Dermis microvascular lymphatic vessel endothelial cell (primary cell): ENCODE results near the gene ARMC12. TPM values are rescaled to one million over a fixed set of nuclear protein-coding genes. Genes with fewer than 3 reads are reported as not detected.

Experiments used
- total RNA-seq: library from RNA; depleted of rRNA; stranded (reverse); fragments of >200 nt; gene quantifications from 2 replicates; pipeline ENCODE4 v1.2.1, GENCODE V29; 2014

ARMC12 gene
- total RNA-seq, 1 donor from 2014 or later = 0.39 TPM

Other genes with a start within 250 kb of the ARMC12 start
- 0.13 and 0.26 TPM in 2 replicates for gene TEAD3, start 240.0 kb upstream of the ARMC12 start, total RNA-seq
- not detected in 2 replicates for gene TULP1, start 224.1 kb upstream of the ARMC12 start, total RNA-seq
- 37.9 and 40.3 TPM in 2 replicates for gene FKBP5, start 48.1 kb upstream of the ARMC12 start, total RNA-seq
- gene CLPSL2, start 39.6 kb downstream of the ARMC12 start, total RNA-seq = not detected in 2 replicates
- not detected in 2 replicates for gene CLPSL1, start 44.0 kb downstream of the ARMC12 start, total RNA-seq
- gene CLPS, start 60.3 kb downstream of the ARMC12 start, total RNA-seq = not detected in 2 replicates
- not detected in 2 replicates for gene LHFPL5, start 68.3 kb downstream of the ARMC12 start, total RNA-seq
- 30.8 and 42.4 TPM in 2 replicates for gene SRPK1, start 184.1 kb downstream of the ARMC12 start, total RNA-seq